Measurements from ENCODE around the gene PHEX. TPM values are rescaled to one million over a fixed set of nuclear protein-coding genes. Genes with fewer than 3 reads are reported as not detected.

Gene PHEX
- total and polyA plus RNA-seq, 2 experiments from 2014 or later, result 0.05 to 0.21 TPM

DNA sequence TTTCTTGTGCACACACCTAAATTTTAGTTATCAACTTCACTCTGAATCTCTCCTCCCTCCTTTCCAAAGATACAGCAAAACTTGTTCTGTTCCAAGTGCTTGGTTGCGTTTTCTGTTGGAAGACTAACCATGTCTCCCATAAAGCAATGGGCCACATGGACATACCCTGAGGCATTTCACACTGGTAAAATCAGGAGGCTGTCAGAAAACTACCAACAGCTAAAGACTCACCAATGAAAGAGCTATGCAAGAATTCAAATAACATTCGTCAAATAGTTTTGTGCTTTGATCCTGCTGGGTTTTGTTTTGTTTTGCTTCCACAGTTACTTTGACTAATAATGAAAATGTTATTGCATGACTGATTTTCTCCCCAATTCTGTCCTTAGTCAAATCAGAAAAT lies 46.0 kb downstream of the PHEX start:
- Histone ChIP-seq H4K20me1 (replicated peaks; ENCODE audit: insufficient read depth) (no peaks in the 10 kb centered on the region), H3K4me1 (ENCODE audit: insufficient read depth) (peaks cover 5% of the 10 kb centered on the region; the same call in 1 of the 2 replicates), H3K9me2 (ENCODE audit: insufficient read depth) (no peaks in the 10 kb centered on the region), H3K27me3 (ENCODE audit: insufficient read depth) (no peaks in the 10 kb centered on the region), H3F3A (replicated peaks; ENCODE audit: low read depth) (no peaks in the 10 kb centered on the region), H3K27ac (ENCODE audit: low read depth) (no peak overlapping the region), H2AFZ (no peak overlapping the region), H3K79me2 (replicated peaks; ENCODE audit: insufficient read depth) (no peaks in the 10 kb centered on the region), H3K4me3 (no peak overlapping the region), H3K4me2 (no peak overlapping the region), H3K36me3 (ENCODE audit: insufficient read depth) (no peaks in the 10 kb centered on the region)
- DNase-seq (ENCODE audit: low spot score) (peak; percentile 14), ATAC-seq (no peak)
- no peak overlapping the region for H3K4me3 Mint-ChIP-seq
- TF ChIP-seq, protein P1, sequence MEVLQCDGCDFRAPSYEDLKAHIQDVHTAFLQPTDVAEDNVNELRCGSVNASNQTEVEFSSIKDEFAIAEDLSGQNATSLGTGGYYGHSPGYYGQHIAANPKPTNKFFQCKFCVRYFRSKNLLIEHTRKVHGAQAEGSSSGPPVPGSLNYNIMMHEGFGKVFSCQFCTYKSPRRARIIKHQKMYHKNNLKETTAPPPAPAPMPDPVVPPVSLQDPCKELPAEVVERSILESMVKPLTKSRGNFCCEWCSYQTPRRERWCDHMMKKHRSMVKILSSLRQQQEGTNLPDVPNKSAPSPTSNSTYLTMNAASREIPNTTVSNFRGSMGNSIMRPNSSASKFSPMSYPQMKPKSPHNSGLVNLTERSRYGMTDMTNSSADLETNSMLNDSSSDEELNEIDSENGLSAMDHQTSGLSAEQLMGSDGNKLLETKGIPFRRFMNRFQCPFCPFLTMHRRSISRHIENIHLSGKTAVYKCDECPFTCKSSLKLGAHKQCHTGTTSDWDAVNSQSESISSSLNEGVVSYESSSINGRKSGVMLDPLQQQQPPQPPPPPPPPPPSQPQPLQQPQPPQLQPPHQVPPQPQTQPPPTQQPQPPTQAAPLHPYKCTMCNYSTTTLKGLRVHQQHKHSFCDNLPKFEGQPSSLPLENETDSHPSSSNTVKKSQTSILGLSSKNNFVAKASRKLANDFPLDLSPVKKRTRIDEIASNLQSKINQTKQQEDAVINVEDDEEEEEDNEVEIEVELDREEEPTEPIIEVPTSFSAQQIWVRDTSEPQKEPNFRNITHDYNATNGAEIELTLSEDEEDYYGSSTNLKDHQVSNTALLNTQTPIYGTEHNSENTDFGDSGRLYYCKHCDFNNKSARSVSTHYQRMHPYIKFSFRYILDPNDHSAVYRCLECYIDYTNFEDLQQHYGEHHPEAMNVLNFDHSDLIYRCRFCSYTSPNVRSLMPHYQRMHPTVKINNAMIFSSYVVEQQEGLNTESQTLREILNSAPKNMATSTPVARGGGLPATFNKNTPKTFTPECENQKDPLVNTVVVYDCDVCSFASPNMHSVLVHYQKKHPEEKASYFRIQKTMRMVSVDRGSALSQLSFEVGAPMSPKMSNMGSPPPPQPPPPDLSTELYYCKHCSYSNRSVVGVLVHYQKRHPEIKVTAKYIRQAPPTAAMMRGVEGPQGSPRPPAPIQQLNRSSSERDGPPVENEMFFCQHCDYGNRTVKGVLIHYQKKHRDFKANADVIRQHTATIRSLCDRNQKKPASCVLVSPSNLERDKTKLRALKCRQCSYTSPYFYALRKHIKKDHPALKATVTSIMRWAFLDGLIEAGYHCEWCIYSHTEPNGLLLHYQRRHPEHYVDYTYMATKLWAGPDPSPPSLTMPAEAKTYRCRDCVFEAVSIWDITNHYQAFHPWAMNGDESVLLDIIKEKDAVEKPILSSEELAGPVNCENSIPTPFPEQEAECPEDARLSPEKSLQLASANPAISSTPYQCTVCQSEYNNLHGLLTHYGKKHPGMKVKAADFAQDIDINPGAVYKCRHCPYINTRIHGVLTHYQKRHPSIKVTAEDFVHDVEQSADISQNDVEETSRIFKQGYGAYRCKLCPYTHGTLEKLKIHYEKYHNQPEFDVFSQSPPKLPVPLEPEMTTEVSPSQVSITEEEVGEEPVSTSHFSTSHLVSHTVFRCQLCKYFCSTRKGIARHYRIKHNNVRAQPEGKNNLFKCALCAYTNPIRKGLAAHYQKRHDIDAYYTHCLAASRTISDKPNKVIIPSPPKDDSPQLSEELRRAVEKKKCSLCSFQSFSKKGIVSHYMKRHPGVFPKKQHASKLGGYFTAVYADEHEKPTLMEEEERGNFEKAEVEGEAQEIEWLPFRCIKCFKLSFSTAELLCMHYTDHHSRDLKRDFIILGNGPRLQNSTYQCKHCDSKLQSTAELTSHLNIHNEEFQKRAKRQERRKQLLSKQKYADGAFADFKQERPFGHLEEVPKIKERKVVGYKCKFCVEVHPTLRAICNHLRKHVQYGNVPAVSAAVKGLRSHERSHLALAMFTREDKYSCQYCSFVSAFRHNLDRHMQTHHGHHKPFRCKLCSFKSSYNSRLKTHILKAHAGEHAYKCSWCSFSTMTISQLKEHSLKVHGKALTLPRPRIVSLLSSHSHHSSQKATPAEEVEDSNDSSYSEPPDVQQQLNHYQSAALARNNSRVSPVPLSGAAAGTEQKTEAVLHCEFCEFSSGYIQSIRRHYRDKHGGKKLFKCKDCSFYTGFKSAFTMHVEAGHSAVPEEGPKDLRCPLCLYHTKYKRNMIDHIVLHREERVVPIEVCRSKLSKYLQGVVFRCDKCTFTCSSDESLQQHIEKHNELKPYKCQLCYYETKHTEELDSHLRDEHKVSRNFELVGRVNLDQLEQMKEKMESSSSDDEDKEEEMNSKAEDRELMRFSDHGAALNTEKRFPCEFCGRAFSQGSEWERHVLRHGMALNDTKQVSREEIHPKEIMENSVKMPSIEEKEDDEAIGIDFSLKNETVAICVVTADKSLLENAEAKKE (CRISPR knock-in tag; IDR thresholded peaks at IDR 0.05), result no peak
- TF ChIP-seq CREB1 (CRISPR knock-in tag; IDR thresholded peaks at IDR 0.05; ENCODE audit: low read depth) (no peak), EZH2phosphoT487 (IDR thresholded peaks at IDR 0.05; ENCODE audit: unreplicated experiment) (no peak), JUNB (IDR thresholded peaks at IDR 0.05; ENCODE audit: unreplicated experiment) (no peak), ZNF114 (CRISPR knock-in tag; IDR thresholded peaks at IDR 0.05) (no peak), POLR2AphosphoS5 (IDR thresholded peaks at IDR 0.05; ENCODE audit: low read depth) (no peak), NANOG (IDR thresholded peaks at IDR 0.05; ENCODE audit: borderline replicate concordance) (no peak), ZNF331 (CRISPR knock-in tag; IDR thresholded peaks at IDR 0.05; ENCODE audit: low read depth) (no peak), STAT1 (IDR thresholded peaks at IDR 0.05; ENCODE audit: unreplicated experiment) (no peak)
- TF ChIP-seq, protein P2, sequence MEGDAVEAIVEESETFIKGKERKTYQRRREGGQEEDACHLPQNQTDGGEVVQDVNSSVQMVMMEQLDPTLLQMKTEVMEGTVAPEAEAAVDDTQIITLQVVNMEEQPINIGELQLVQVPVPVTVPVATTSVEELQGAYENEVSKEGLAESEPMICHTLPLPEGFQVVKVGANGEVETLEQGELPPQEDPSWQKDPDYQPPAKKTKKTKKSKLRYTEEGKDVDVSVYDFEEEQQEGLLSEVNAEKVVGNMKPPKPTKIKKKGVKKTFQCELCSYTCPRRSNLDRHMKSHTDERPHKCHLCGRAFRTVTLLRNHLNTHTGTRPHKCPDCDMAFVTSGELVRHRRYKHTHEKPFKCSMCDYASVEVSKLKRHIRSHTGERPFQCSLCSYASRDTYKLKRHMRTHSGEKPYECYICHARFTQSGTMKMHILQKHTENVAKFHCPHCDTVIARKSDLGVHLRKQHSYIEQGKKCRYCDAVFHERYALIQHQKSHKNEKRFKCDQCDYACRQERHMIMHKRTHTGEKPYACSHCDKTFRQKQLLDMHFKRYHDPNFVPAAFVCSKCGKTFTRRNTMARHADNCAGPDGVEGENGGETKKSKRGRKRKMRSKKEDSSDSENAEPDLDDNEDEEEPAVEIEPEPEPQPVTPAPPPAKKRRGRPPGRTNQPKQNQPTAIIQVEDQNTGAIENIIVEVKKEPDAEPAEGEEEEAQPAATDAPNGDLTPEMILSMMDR (conservative IDR thresholded peaks at IDR 0.05; ENCODE audit: low read depth in 2 of 2), result no peak
- TF ChIP-seq, protein P3, sequence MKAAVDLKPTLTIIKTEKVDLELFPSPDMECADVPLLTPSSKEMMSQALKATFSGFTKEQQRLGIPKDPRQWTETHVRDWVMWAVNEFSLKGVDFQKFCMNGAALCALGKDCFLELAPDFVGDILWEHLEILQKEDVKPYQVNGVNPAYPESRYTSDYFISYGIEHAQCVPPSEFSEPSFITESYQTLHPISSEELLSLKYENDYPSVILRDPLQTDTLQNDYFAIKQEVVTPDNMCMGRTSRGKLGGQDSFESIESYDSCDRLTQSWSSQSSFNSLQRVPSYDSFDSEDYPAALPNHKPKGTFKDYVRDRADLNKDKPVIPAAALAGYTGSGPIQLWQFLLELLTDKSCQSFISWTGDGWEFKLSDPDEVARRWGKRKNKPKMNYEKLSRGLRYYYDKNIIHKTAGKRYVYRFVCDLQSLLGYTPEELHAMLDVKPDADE (IDR thresholded peaks at IDR 0.05), result no peak
- TF ChIP-seq, protein P4, sequence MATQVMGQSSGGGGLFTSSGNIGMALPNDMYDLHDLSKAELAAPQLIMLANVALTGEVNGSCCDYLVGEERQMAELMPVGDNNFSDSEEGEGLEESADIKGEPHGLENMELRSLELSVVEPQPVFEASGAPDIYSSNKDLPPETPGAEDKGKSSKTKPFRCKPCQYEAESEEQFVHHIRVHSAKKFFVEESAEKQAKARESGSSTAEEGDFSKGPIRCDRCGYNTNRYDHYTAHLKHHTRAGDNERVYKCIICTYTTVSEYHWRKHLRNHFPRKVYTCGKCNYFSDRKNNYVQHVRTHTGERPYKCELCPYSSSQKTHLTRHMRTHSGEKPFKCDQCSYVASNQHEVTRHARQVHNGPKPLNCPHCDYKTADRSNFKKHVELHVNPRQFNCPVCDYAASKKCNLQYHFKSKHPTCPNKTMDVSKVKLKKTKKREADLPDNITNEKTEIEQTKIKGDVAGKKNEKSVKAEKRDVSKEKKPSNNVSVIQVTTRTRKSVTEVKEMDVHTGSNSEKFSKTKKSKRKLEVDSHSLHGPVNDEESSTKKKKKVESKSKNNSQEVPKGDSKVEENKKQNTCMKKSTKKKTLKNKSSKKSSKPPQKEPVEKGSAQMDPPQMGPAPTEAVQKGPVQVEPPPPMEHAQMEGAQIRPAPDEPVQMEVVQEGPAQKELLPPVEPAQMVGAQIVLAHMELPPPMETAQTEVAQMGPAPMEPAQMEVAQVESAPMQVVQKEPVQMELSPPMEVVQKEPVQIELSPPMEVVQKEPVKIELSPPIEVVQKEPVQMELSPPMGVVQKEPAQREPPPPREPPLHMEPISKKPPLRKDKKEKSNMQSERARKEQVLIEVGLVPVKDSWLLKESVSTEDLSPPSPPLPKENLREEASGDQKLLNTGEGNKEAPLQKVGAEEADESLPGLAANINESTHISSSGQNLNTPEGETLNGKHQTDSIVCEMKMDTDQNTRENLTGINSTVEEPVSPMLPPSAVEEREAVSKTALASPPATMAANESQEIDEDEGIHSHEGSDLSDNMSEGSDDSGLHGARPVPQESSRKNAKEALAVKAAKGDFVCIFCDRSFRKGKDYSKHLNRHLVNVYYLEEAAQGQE (IDR thresholded peaks at IDR 0.05; ENCODE audit: unreplicated experiment), result no peak
- no peak overlapping the region for H3K27ac Mint-ChIP-seq
- no peaks in the 10 kb centered on the region for H3K36me3 Mint-ChIP-seq (ENCODE audit: low read depth)
- H3K9me3 Mint-ChIP-seq, result no peaks in the 10 kb centered on the region
- peaks cover 15% of the 10 kb centered on the region; the same call in 2 of the 3 replicates for H3K4me1 Mint-ChIP-seq
- peaks cover 3% of the 10 kb centered on the region for H3K27me3 Mint-ChIP-seq (ENCODE audit: insufficient read depth, low read depth, poor library complexity)
